HG03103 (cell line): ENCODE measurements around the gene IRX5.

ENCODE experiments used
- ATAC-seq: cut with Tn5 transposase; IDR thresholded peaks from one replicate; pipeline ENCODE4 v1.9.1; 2021; ENCODE audit warnings: low read depth; ENCODE audit not compliant: unreplicated experiment

IRX5 gene

DNA sequence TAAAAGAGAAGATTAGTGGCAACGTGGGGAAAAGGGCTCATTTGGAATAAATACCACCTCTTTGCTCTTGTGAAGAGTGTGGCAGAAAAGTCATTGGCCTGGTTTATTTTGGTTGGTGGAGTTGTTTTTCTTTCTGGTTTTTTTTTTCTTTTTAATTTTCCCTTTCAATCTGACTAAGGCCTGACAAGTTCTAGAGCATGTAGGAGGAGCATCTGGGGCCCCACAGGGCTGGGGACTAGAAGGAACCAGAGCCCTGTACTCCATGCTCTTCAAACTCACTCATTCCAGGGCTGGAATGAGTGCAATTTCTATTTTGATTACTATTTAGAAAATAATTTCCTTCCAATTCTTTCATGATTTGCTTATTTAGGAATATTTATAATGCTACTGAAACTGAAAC is 13.3 kb downstream of the IRX5 start:
- ATAC-seq = no peak

DNA sequence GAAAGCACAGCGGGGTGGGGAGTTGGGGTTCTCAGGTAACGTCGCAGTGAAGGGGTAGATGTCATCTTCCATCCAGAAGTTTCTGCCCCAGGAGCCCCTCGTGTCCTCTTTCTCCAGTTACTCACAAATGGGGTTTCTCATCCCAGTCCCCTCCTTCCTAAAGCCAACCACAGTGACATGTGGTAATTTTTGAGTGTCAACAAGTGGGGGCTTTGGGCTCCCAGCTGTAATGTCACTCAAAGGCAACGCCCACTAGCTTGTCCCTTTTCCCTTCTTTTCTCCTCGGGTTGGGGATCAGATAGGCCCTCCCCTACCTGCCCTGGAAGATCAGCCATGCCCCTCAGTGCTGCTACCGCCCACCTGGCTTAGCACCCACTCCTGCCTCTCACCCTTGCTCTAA is 14.4 kb downstream of the IRX5 start:
- ATAC-seq = no peak

DNA sequence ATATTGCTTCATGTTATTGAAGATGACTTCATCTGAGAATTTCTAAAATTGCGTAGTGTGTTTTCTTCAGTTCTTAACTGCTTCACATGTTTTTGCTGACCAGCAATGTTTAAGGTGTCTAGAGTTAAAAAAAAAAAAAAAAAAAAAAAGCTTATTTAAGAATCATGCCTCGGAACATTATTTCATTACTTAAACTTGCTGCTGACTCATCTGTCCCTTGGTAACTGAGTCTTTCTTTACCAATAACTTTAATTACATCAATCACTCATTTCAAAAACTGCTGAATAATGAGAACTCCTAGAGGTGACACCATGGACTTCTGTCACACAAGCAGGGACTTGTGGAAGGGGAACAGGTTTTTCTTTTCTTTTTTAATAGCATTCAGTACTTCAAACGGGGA is 16.2 kb downstream of the IRX5 start:
- no peak for ATAC-seq

DNA sequence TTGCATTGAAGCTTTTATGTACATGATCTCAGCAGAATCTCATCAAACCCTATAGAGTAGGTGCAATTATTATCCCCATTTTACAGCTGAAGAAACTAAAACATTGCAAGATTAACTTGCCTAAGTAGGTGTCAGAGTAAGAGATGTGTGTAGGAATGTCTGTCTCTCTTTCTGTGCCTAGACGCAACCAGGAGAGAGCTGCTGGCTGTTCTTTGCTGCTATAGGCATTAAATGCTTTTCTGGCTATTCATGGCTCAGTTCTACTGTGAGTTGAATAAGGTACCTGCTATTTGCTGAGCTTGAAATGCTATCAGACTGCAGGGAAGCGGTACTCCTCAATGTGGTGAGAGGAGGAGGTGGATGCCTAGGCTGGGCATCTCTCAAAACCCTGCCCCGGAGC is 17.0 kb downstream of the IRX5 start:
- ATAC-seq = no peak

DNA sequence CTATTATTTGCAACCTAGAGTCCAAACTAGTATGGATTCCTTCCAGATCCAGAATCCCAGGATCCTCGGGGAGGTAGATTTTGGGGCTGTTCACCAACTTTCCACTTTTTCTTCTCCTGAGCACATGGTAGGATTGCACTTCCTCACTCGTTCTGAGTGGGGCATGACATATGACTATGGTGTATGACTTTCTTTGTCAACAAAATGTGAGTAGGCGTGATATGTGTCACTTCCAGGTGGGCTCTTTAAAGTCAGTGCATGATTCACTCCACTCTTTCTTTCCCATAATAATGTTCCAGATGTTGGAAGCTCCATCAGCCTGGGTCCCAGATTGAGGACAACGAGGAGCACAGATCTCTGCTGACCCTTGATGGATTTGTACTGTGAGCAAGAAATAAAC is 21.5 kb downstream of the IRX5 start:
- no peak for ATAC-seq

DNA sequence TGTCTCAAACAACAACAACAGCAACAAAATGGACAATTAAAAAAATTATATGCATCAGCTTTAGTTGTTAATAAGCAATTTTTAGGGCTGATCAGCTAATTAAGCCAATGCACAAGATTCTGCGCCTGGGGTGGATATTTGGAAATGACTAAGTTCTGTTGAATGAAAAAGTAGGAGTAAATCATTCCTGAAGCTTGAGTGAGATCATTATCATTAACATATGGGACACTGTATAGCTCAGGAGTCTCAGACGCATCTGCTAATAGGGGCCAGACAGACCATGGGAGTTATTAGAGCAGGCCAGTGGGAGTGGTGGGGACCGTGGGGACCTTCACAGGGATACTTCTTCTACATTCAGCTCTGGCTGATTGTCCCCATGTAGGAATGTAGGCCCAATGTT is 22.8 kb downstream of the IRX5 start:
- ATAC-seq = no peak

DNA sequence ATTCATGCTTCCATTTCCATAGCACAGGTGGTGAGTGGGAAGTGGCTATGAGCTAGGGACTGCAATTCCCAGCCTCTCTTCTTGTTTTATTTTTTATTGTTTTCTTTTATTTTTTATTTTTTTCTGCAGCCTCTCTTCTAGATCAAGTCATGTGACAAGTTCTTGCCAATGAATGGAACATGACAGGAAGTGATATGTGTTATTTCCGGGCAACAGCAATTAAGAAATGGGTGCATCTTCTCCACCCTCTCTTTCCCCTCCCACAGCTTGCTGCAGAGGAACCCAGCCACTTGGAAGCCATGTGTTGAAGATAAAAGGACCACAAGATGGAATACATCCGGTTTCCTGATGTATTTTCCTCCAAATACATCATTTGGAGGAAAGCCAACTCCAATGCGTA is 23.6 kb downstream of the IRX5 start:
- no peak for ATAC-seq

DNA sequence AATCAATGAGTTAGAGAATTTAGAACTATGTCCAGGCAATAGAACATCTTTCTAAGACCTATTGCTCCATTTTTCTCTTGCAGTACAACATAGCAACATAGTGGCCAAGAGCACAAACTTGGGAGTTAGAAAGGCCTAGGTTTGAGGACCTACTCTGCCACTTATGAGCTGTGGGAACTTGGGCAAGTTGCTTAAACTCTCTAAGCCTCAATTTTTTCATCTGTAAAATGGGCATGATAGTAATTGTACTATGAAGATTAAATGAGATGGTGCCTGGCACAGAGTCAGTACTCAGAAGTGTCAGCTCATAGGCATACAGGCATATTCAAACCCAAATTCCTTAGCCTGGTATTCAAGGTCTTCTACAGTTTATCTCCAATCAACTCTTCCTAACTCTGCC is 25.1 kb downstream of the IRX5 start:
- ATAC-seq = no peak

DNA sequence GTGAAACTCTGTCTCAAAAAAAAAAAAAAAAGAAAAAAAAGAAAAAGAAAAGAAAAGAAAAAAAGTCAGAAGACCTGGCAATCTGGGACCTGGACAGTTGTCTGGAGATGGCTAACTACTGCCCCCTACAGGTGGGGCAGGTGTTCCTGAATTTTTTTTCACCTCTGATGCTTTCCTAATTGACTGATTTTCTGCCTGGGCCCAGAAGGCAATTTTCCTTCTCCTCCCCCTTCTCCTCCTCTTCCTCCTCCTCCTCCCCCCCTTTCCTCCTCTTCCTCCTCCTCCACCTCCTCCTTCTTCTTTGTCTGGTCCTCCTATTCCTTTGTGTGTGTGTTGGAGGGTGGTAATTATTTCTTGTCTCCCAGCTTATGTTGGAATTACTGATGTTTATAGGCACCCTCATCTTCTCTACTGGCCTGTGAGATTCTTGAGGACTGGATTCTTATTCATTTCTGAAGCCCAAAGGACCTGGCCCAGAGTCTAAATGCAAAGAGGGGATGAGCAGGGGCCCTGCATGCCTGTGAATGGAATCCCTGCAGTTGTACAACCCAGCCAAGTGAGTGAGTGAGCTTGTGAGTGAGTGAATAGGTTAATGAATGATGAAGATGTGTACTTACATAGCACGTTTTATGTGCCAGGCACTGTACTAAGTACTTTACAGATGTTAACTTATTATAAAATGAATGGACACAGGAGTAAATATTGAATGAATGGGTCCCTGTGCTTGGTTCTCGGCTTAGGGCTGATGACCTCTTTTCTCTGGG is 26.9 kb downstream of the IRX5 start:
- no peak for ATAC-seq

DNA sequence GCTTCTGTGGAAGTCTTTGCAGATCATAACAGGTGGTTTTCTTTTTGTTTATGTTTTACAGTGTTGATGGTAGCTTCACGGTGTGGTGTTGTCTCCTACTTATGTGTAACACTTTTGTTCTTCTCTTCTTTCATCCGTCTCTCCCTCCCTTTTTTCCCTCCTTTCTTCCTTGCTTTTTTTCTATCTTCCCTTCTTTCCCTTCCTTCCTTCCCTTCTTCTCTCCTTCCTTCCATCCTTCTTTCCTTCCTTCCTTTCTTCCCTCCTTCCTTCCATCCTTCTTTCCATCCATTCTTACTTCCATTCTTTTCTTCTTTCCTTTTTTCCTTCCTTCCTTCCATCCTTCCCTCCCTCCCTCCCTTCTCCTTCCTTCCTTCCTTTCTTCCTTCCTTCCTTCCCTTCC is 31.4 kb downstream of the IRX5 start:
- ATAC-seq = no peak

DNA sequence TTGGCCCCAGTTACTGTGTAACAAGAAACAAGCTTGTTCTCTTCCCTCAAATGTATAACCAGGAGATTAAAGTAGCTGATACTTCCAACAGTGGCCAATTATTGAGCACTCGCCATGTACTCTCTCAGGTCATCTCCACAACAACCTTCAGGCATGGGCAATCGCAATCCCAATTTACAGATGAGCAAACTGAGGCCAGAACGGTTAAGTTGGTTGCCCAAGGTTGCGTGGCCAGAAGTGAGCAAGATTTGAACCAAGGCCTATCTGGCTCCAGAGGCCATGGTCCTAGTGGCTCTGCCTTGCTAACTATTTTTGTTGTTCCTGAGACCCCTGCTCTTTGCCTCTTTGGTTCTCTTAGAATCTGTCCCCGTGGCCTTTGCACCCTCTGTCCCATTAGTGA is 33.6 kb downstream of the IRX5 start:
- no peak for ATAC-seq

DNA sequence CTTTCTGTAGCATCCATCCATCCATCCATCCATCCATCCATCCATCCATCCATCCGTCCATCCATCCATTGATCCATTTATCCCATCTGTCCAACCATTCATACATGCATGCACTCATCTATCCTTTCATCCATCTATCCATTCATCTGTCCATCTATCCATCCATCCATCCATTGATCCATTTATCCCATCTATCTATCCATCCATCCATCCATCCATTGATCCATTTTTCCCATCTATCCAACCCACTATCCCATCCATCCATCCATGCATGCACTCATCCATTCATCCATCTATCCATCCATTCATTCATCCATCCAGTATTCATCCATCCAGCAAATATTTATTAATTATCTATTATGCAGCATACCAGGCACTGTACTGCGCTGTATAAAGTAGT is 34.8 kb downstream of the IRX5 start:
- no peak for ATAC-seq

DNA sequence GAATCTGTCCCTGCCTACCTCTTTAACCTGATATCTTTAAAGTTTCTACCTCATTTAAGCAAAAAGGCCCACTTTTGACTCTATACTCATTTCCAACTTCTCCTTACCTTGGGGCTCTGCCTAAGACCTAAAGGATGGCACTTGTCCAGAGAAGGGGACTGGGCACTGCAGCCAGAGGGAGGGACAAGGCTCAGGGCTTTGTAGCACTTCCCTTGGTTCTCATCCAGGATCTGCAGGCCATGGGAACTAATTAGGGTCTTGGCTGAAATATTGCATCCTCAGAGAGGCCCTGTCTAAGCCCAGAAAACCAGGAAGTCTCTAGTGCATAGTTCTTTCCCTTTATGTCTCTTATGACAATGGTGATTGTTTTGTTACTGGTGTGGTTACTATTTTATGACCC is 37.3 kb downstream of the IRX5 start:
- ATAC-seq = no peak

DNA sequence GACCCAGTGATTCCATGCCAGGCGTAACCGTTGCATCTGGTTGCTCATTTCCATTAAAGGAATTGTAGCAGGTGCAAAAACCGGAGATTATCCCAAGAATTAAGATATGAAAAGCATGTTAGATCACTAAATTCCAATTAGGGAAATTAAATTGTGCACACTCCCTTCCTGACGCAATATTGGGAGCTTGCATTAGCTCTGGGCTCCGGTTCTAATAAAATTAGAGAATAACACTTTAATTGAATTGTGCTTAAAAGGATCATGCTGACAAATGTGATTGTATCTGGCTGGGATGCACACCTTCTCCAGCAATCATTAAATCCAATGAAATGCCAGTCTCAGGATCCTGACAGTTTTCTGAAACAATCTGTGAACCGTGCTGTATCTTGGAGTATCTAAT is 38.1 kb downstream of the IRX5 start:
- ATAC-seq = no peak

DNA sequence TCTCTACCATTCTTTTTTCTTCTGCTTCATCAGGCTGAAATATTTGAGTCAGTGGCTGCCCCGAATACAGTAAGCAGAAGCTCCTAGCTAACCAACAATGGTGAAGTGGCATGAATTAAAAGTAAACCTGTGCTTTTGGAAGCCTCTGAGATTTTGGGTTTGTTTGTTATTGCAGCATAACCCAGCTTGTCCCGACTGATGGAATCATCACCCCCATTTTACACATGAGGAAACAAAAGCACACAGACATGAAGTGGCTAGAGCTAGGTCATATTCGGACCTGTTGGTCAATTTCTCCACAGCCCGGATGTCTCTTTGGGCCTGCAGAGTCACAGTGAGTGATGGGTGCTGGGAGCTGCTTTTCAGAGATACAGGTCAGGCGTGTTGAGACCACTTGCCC is 39.4 kb downstream of the IRX5 start:
- no peak for ATAC-seq

DNA sequence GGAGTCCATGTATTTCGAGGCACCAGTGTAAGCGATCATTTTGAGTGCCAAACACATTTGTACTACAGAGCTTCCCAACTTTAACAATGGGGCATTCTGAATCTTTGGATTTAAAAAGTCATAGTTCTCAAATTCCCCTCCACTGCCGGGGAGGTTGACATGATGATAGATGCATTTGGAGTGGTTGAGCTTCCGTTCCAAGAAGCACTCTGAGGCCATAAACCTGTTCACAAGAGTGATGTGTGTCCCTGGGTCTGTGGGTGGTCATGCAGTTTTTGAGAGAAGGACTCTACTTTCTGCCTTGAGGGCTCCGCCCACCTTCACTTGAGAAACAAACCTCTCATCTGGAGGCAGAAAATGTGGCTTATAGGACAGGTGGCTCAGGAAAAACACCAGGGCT is 43.7 kb downstream of the IRX5 start:
- ATAC-seq = no peak

DNA sequence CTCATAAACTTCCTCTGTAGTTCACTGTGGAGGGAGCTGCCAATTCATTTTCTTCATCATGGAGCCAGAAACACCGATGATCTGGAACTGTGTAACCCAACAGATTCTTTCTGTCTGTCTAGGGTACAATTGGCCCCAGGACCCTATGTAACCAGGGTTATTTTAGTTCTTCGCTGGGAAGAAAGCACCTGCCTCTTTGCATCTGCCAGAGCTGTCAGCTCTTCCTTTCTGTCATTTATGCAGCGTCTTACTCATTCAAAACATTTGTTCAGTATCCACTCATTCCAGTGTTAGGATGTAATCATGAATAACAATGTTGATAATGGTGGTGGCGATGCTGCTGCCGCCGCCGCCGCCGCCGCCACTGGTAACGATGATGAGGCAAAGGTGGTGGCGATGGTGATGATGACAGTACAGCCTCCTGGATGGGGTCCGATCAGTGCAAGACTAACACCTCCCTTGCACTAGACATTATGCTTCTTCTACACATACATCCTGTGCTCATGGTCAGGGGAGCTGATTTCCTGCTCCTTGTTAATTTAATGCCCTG is 46.1 kb downstream of the IRX5 start:
- ATAC-seq = no peak

DNA sequence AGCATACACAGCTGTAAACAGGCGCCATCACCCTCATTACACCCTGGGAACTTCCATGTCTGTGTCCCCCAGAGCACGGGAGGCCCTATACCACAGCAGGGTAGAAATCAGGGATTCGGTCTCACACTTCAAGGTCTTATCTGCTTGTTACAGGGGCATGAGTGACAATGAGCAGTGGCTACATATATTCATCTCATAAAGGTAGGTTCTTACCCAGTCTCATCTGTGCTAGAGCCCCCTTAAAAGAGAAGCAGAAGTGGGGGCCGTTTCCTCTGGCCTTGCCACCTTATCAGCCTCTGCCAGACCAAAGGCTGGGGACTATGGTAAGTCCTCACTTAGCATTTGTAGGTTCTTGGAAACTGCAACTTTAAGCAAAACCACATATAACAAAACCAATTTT is 46.5 kb downstream of the IRX5 start:
- ATAC-seq = no peak

DNA sequence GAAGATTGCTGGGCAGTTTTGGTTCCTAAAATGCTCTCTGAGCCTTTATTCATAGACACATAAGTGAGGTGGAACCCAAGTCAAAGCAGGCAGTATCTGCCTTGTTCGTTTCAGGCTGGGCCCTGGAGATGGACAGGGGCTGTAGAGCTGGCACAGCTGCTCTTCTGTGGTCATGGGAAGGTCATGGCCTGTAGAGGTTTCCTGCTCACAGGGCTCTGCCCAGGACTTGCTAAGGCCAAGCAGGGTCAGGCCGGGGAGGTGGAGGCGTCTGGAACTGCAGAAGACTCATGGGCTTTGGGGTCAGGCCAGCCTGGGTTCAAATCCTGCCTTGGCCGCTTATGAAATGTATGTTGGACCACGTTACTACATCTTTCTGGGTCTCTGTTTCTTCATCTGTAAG is 50.2 kb downstream of the IRX5 start:
- no peak for ATAC-seq
